DMS79 (cell line): ENCODE measurements around the gene ERICH2.

Source experiments
- DNase-seq: peaks from one replicate; lab custom pipeline; 2025; lab: John Stamatoyannopoulos, UW

The ERICH2 gene

GRCh38 chr2:170763232-170763631 lies 6.9 kb upstream of the ERICH2 start:
- no peak for DNase-seq

- no peak for DNase-seq
Measured at GRCh38 chr2:170764880-170765261, 5.3 kb upstream of the ERICH2 start.

GRCh38 chr2:170766693-170767092 lies 3.5 kb upstream of the ERICH2 start:
- peak; percentile 67 for DNase-seq

GRCh38 chr2:170770606-170771420 lies 635 bp downstream of the ERICH2 start:
- peak; percentile 48 for DNase-seq

- no peak for DNase-seq
Measured at GRCh38 chr2:170771421-170771937, 1.3 kb downstream of the ERICH2 start.

- no peak for DNase-seq
Measured at GRCh38 chr2:170772295-170772694, 2.1 kb downstream of the ERICH2 start.

- no peak for DNase-seq
Measured at GRCh38 chr2:170774074-170774473, 3.9 kb downstream of the ERICH2 start.

GRCh38 chr2:170778900-170779299 lies 8.7 kb downstream of the ERICH2 start:
- no peak for DNase-seq

- DNase-seq: no peak
Measured at GRCh38 chr2:170779304-170779703, 9.1 kb downstream of the ERICH2 start.

- DNase-seq: no peak
Measured at GRCh38 chr2:170782673-170783072, 12.5 kb downstream of the ERICH2 start.

GRCh38 chr2:170783549-170783948 lies 13.4 kb downstream of the ERICH2 start:
- DNase-seq: no peak

GRCh38 chr2:170798996-170799395 lies 28.8 kb downstream of the ERICH2 start:
- no peak for DNase-seq

GRCh38 chr2:170806548-170806947 lies 36.4 kb downstream of the ERICH2 start:
- DNase-seq: no peak

- DNase-seq: peak; percentile 83
Measured at GRCh38 chr2:170812710-170813600, 42.8 kb downstream of the ERICH2 start.

GRCh38 chr2:170813611-170814532 lies 43.7 kb downstream of the ERICH2 start:
- DNase-seq: no peak

GRCh38 chr2:170814533-170815230 lies 44.5 kb downstream of the ERICH2 start:
- DNase-seq: peak; percentile 81

GRCh38 chr2:170815311-170815710 lies 45.1 kb downstream of the ERICH2 start:
- peak; percentile 49 for DNase-seq

- peak; percentile 49 for DNase-seq
Measured at GRCh38 chr2:170815746-170816503, 45.7 kb downstream of the ERICH2 start.

GRCh38 chr2:170816504-170817092 lies 46.4 kb downstream of the ERICH2 start, which contains the start of gene GAD1:
Gene GAD1 (plus strand): TSS chr2:170816887. CDS start chr2:170818592, 1,705 bp downstream.
- peak; percentile 65 for DNase-seq
